Left ventricle myocardium inferior (tissue), 1 donor: ENCODE measurements around the gene SIX6. TPM values are rescaled to one million over a fixed set of nuclear protein-coding genes. Genes with fewer than 3 reads are reported as not detected.

Experiments
- DNase-seq: peaks from one replicate; pipeline ENCODE4 v3.0.0-alpha.2; 2020
- H3K27ac ChIP-seq: fragments of 200-600 bp; replicated peaks from 2 replicates; pipeline ENCODE4 v1.8.0; 2021
- H3K27me3 ChIP-seq: fragments of 200-600 bp; 2 replicates; pipeline ENCODE4 v1.8.0; 2021; ENCODE audit warnings: low read depth
- H3K36me3 ChIP-seq: fragments of 200-600 bp; 2 replicates; pipeline ENCODE4 v1.8.0; 2021
- H3K4me1 ChIP-seq: fragments of 200-600 bp; 2 replicates; pipeline ENCODE4 v1.8.0; 2021
- H3K4me3 ChIP-seq: fragments of 200-600 bp; 2 replicates; pipeline ENCODE4 v1.8.0; 2021; ENCODE audit warnings: mild to moderate bottlenecking, moderate library complexity
- H3K9me3 ChIP-seq: fragments of 200-600 bp; replicated peaks from 2 replicates; pipeline ENCODE4 v1.8.0; 2021
- CTCF ChIP-seq: fragments of 200-600 bp; IDR thresholded peaks from 2 replicates; pipeline ENCODE4 v1.8.0; 2021; ENCODE audit warnings: antibody characterized with exemption, mild to moderate bottlenecking, borderline replicate concordance
- intact Hi-C: fragments of 100-400 bp; cut with micrococcal nuclease; formaldehyde crosslinking; loops from one replicate; pipeline ENCODE4 v1.11.0; 2022
- total RNA-seq: library from RNA; stranded (reverse); fragmentation: NEBNext Ultra II Directional; extraction: Animal tissue kit (Norgen Biotek cat#: 25700); gene quantifications from one replicate; pipeline ENCODE4 v1.2.1, GENCODE V29; 2021
- donor health status: DM: no; HTN: yes; CAD: no; lungs with severe emphysema.

Gene SIX6
- total RNA-seq, 1 donor from 2014 or later = not detected

DNA sequence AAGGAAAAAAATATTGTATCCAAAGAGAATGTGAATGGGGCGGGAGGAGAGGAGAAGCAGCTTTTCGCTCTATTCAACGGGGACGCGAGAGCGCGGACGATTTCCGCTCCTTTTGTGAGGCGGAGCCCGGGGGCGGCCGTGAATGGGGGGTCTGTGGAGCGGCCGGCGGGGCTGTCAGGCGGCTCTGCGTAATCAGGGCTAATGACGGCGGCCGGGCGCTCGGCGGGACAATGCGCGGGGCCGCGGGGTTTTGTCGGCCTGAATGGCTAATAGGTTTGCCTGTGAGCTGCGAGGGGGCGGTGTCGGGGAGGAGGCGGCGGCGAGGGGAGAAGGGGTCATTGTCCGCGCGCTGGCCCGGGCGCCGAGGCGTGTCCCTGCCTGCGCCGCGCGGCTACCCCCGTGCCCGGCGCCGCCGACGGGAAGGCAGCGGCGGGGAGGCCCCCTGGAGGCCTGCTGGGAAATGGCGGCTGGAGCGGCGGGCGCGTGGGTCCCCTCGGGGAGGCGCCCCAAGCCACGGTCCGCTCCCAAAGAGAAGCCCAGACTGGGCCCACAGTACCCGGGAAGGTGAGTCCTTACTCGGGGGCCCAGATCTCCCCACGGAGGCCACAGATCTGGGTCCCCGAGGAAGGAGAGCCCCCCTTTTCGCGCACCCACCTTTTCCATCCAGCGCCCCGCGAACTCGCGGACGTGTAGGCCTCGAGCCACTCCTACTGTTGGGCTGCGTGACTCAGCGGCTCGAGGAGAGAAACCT is 6.0 kb downstream of the SIX6 start:
- H3K4me1 ChIP-seq = peaks cover 35% of the 10 kb centered on the region
- intact Hi-C loops = no loop called here
- no peak overlapping the region for H3K27ac ChIP-seq
- peaks cover 100% of the 10 kb centered on the region for H3K27me3 ChIP-seq
- TF ChIP-seq CTCF = peak; percentile 39
- H3K36me3 ChIP-seq = no peaks in the 10 kb centered on the region
- H3K9me3 ChIP-seq = peaks cover 7% of the 10 kb centered on the region
- H3K4me3 ChIP-seq = peak overlapping the region; percentile 59
- no peak for DNase-seq

GRCh38 chr14:60515511-60516289 is 6.8 kb downstream of the SIX6 start:
- Histone ChIP-seq H3K9me3 (peaks cover 7% of the 10 kb centered on the region), H3K4me1 (peaks cover 27% of the 10 kb centered on the region), H3K36me3 (no peaks in the 10 kb centered on the region), H3K4me3 (peak overlapping the region; percentile 59), H3K27ac (no peak overlapping the region), H3K27me3 (peaks cover 100% of the 10 kb centered on the region)
- no peak for DNase-seq
- intact Hi-C loops = no loop called here
- TF ChIP-seq CTCF = no peak

GRCh38 chr14:60532442-60532841 is 23.5 kb downstream of the SIX6 start:
- H3K36me3 ChIP-seq = no peaks in the 10 kb centered on the region
- peaks cover 46% of the 10 kb centered on the region for H3K27me3 ChIP-seq
- no peak overlapping the region for H3K4me3 ChIP-seq
- H3K4me1 ChIP-seq = no peaks in the 10 kb centered on the region
- no peak overlapping the region for H3K27ac ChIP-seq
- TF ChIP-seq CTCF = no peak
- DNase-seq = no peak
- intact Hi-C loops = no loop called here
- H3K9me3 ChIP-seq = peaks cover under 1% of the 10 kb centered on the region

DNA sequence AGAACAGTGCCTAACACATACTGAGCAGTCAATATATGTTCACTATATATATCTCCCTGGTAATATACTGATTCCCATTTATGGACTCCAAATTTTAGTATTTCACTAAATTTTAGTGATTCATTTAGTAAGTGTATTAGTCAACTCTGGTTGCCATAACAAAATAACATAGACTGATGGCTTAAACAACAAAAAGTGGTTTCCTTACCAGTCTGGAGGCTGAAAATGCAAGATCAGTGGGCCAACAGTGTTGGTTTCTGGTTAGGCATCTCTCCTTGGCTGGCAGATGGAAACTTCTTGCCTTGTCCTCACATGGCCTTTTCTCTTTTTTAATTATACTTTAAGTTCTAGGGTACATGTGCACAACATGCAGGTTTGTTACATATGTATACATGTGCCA is 28.7 kb downstream of the SIX6 start:
- no peak overlapping the region for H3K4me3 ChIP-seq
- peaks cover 22% of the 10 kb centered on the region for H3K27me3 ChIP-seq
- H3K36me3 ChIP-seq = no peaks in the 10 kb centered on the region
- no peaks in the 10 kb centered on the region for H3K4me1 ChIP-seq
- TF ChIP-seq CTCF = no peak
- intact Hi-C loops = no loop called here
- peaks cover 34% of the 10 kb centered on the region for H3K9me3 ChIP-seq
- H3K27ac ChIP-seq = no peak overlapping the region
- no peak for DNase-seq

DNA sequence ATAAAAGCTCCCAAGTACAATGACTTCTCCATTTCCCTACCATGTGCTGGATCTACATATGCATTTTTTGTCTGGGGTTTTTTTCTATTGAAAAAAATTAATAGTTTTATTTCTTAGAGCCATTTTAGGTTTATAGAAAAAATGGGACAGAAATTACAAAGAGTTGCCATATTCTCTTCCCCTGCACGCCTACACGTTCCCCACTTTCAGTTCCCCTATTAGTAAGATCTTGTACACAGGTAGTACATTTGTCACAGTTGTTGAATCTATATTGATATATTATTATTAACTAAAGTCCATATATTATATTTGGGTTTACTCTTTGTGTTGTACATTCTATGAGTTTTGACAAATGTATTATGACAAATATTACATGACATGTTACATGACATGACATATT is 35.7 kb downstream of the SIX6 start:
- no peaks in the 10 kb centered on the region for H3K36me3 ChIP-seq
- no peak overlapping the region for H3K27ac ChIP-seq
- DNase-seq = no peak
- peaks cover 47% of the 10 kb centered on the region for H3K9me3 ChIP-seq
- peaks cover 27% of the 10 kb centered on the region for H3K27me3 ChIP-seq
- intact Hi-C loops = no loop called here
- no peak overlapping the region for H3K4me3 ChIP-seq
- TF ChIP-seq CTCF = no peak
- H3K4me1 ChIP-seq = no peaks in the 10 kb centered on the region
